ENCODE results near the gene FAM114A1.

FAM114A1 gene
- long read RNA-seq, result 0 reads

GRCh38 chr4:38867478-38868058 lies at the start of gene FAM114A1:
TSS of gene FAM114A1 (plus strand) at chr4:38867806. CDS start at chr4:38878079, 10,273 bp downstream.
- Histone ChIP-seq H3K4me3 (replicated peaks; ENCODE audit: insufficient read depth, low read length) (peak within 1 kb of the TSS; percentile 66), H3K27me3 (ENCODE audit: insufficient read depth, poor library complexity, severe bottlenecking) (no peaks in the 10 kb centered on the region), H3K27ac (replicated peaks) (no peak within 1 kb of the TSS)
- DNase-seq (ENCODE audit: low read depth in 1 of 2, low spot score in 1 of 2), result no peak
- no peak for TF ChIP-seq POLR2AphosphoS5 (IDR thresholded peaks at IDR 0.05; ENCODE audit: low read depth)
- no peak for TF ChIP-seq GABPA (IDR thresholded peaks at IDR 0.05; ENCODE audit: low read depth)
- no peak for TF ChIP-seq CTCF (IDR thresholded peaks at IDR 0.05; ENCODE audit: insufficient read depth, low read length)
- no peak for TF ChIP-seq REST (IDR thresholded peaks at IDR 0.05; ENCODE audit: insufficient replicate concordance, low read depth)
- no peak for TF ChIP-seq SPI1 (IDR thresholded peaks at IDR 0.05; ENCODE audit: borderline replicate concordance, low read depth)

- TF ChIP-seq CTCF (IDR thresholded peaks at IDR 0.05; ENCODE audit: insufficient read depth, low read length) (no peak), GABPA (IDR thresholded peaks at IDR 0.05; ENCODE audit: low read depth) (no peak), POLR2AphosphoS5 (IDR thresholded peaks at IDR 0.05; ENCODE audit: low read depth) (no peak), REST (IDR thresholded peaks at IDR 0.05; ENCODE audit: insufficient replicate concordance, low read depth) (no peak), SPI1 (IDR thresholded peaks at IDR 0.05; ENCODE audit: borderline replicate concordance, low read depth) (no peak)
- no peak overlapping the region for H3K4me3 ChIP-seq (replicated peaks; ENCODE audit: insufficient read depth, low read length)
- no peaks in the 10 kb centered on the region for H3K27me3 ChIP-seq (ENCODE audit: insufficient read depth, poor library complexity, severe bottlenecking)
- no peak for DNase-seq (ENCODE audit: low read depth in 1 of 2, low spot score in 1 of 2)
- H3K27ac ChIP-seq (replicated peaks), result no peak overlapping the region
Observed at GRCh38 chr4:38818441-38818976, 49.1 kb upstream of the FAM114A1 start.

GRCh38 chr4:38819569-38819968 lies 48.0 kb upstream of the FAM114A1 start:
- Histone ChIP-seq H3K27ac (replicated peaks) (no peak overlapping the region), H3K4me3 (replicated peaks; ENCODE audit: insufficient read depth, low read length) (no peak overlapping the region), H3K27me3 (ENCODE audit: insufficient read depth, poor library complexity, severe bottlenecking) (no peaks in the 10 kb centered on the region)
- TF ChIP-seq POLR2AphosphoS5 (IDR thresholded peaks at IDR 0.05; ENCODE audit: low read depth) (no peak), GABPA (IDR thresholded peaks at IDR 0.05; ENCODE audit: low read depth) (no peak), CTCF (IDR thresholded peaks at IDR 0.05; ENCODE audit: insufficient read depth, low read length) (no peak), SPI1 (IDR thresholded peaks at IDR 0.05; ENCODE audit: borderline replicate concordance, low read depth) (no peak), REST (IDR thresholded peaks at IDR 0.05; ENCODE audit: insufficient replicate concordance, low read depth) (no peak)
- no peak for DNase-seq (ENCODE audit: low read depth in 1 of 2, low spot score in 1 of 2)
